Endothelial cell of umbilical vein (primary cell): ENCODE data around the gene NUDT5. TPM values are rescaled to one million over a fixed set of nuclear protein-coding genes. Genes with fewer than 3 reads are reported as not detected.
A peak's percentile ranks its signal among the peaks of the same experiment; 100 is the strongest.

ENCODE experiments used
- BruUV-seq: library from RNA; stranded (reverse); fragments of 400-500 nt; replicated peaks from 2 replicates; lab custom pipeline; 2021; lab: Mats Ljungman, UMichigan
- CTCF ChIA-PET: fragments of 300-600, 350-600 bp; sonication (Branson Sonifier 250); formaldehyde crosslinking; loops from one replicate; lab custom pipeline; 2021; ENCODE audit warnings: antibody characterized with exemption, inconsistent platforms; lab: Charles Lee
- POLR2A ChIA-PET: fragments of 300-600, 350-600 bp; sonication (Branson Sonifier 250); formaldehyde crosslinking; loops from one replicate; lab custom pipeline; 2021; ENCODE audit warnings: antibody characterized with exemption, inconsistent platforms; lab: Charles Lee
- DNase-seq: peaks from one replicate; pipeline ENCODE4 v3.0.0-alpha.2; 2011; ENCODE audit warnings: low read depth, low spot score
- FAIRE-seq: peaks from 2 replicates; lab custom pipeline; 2011; peaks lifted over from hg19 to GRCh38; lab: Jason Lieb, UNC
- H2AFZ ChIP-seq: 2 replicates; pipeline ENCODE4 v1.6.0; 2012; ENCODE audit warnings: low read depth, low read length, control low read depth, inconsistent platforms
- H3K27ac ChIP-seq: 2 replicates; pipeline ENCODE4 v1.5.1; 2011; ENCODE audit warnings: low read depth, mild to moderate bottlenecking, control low read depth, low read length, moderate library complexity; ENCODE audit not compliant: insufficient read depth
- H3K27me3 ChIP-seq, 2 experiments: 2 replicates each; pipeline versions ENCODE4 v1.6.0 to v1.6.1; 2011; ENCODE audit warnings: low read length in 2 of 2, mixed read lengths in 1 of 2; ENCODE audit not compliant: control insufficient read depth in 2 of 2, insufficient read depth in 2 of 2
- H3K36me3 ChIP-seq, 2 experiments: 2 replicates in 1 of 2; 3 replicates in 1 of 2; pipeline ENCODE4 v1.5.1; 2011; ENCODE audit warnings: low read length in 2 of 2, mild to moderate bottlenecking in 1 of 2, moderate library complexity in 1 of 2; ENCODE audit not compliant: control insufficient read depth in 2 of 2, insufficient read depth in 2 of 2; ENCODE audit errors: extremely low read depth in 1 of 2
- H3K4me1 ChIP-seq: 3 replicates; pipeline ENCODE4 v1.5.1; 2011; ENCODE audit warnings: mild to moderate bottlenecking, low read length; ENCODE audit not compliant: control insufficient read depth, insufficient read depth; ENCODE audit errors: extremely low read depth
- H3K4me2 ChIP-seq: 2 replicates; pipeline ENCODE4 v1.6.1; 2011; ENCODE audit warnings: low read length, control low read depth, mixed read lengths; ENCODE audit not compliant: insufficient read depth
- H3K4me3 ChIP-seq, 3 experiments: fragments of 200-600 bp in 1 of 3; sonication (generic), shearing (Covaris generic) in 1 of 3; replicated peaks in 1 of 3; 2 replicates each; pipeline ENCODE4 v1.5.1; 2011 to 2016; ENCODE audit warnings: control low read depth in 3 of 3, low read length in 3 of 3, mild to moderate bottlenecking in 2 of 3, inconsistent platforms in 1 of 3, low read depth in 1 of 3, moderate library complexity in 1 of 3; ENCODE audit not compliant: insufficient read depth in 1 of 3
- H3K79me2 ChIP-seq: 2 replicates; pipeline ENCODE4 v1.6.0; 2012; ENCODE audit warnings: low read length, inconsistent platforms; ENCODE audit not compliant: control insufficient read depth, insufficient read depth
- H3K9ac ChIP-seq: replicated peaks from 2 replicates; pipeline ENCODE3; 2011; ENCODE audit warnings: low read length, control low read depth; ENCODE audit not compliant: insufficient read depth; ENCODE audit errors: extremely low read depth
- H3K9me1 ChIP-seq: replicated peaks from 3 replicates; pipeline ENCODE4 v1.6.0; 2011; ENCODE audit warnings: mild to moderate bottlenecking, low read length; ENCODE audit not compliant: control insufficient read depth, insufficient read depth; ENCODE audit errors: extremely low read depth
- H3K9me3 ChIP-seq: replicated peaks from 2 replicates; pipeline ENCODE4 v1.5.1; 2012; ENCODE audit warnings: low read length, inconsistent platforms; ENCODE audit not compliant: control insufficient read depth, insufficient read depth
- H4K20me1 ChIP-seq: replicated peaks from 2 replicates; pipeline ENCODE3; 2011; ENCODE audit warnings: mild to moderate bottlenecking, low read length; ENCODE audit not compliant: control insufficient read depth, insufficient read depth; ENCODE audit errors: extremely low read depth
- CTCF ChIP-seq, 2 donors: IDR thresholded peaks; 1 replicate in 1 of 2; 2 replicates in 1 of 2; pipeline ENCODE4 v1.5.1; 2011; ENCODE audit warnings: low read length in 2 of 2, mild to moderate bottlenecking in 2 of 2, moderate library complexity in 2 of 2, control low read depth in 1 of 2, inconsistent platforms in 1 of 2, low read depth in 1 of 2; ENCODE audit not compliant: insufficient read depth in 1 of 2; ENCODE audit errors: extremely low read depth in 1 of 2
- EZH2 ChIP-seq: IDR thresholded peaks from 2 replicates; pipeline ENCODE4 v1.6.1; 2012; ENCODE audit warnings: borderline replicate concordance, low read depth, mild to moderate bottlenecking, moderate library complexity, low read length, inconsistent platforms; ENCODE audit not compliant: severe bottlenecking
- FOS ChIP-seq: IDR thresholded peaks from 2 replicates; pipeline ENCODE4 v1.6.1; 2011; ENCODE audit warnings: mild to moderate bottlenecking, low read length, moderate library complexity, borderline replicate concordance; ENCODE audit not compliant: insufficient read depth
- GATA2 ChIP-seq: IDR thresholded peaks from 2 replicates; pipeline ENCODE4 v1.7.0; 2011; ENCODE audit warnings: low read depth, mild to moderate bottlenecking, moderate library complexity, mixed read lengths, low read length; ENCODE audit not compliant: insufficient read length, insufficient read depth
- JUN ChIP-seq: IDR thresholded peaks from 2 replicates; pipeline ENCODE4 v1.6.1; 2011; ENCODE audit warnings: borderline replicate concordance, low read depth; ENCODE audit not compliant: insufficient read length, insufficient read depth
- MAX ChIP-seq: IDR thresholded peaks from 2 replicates; pipeline ENCODE4 v1.6.1; 2011; ENCODE audit not compliant: insufficient read depth, insufficient read length
- MYC ChIP-seq: IDR thresholded peaks from one replicate; pipeline ENCODE4 v1.6.1; 2011; ENCODE audit warnings: mild to moderate bottlenecking, low read depth, low read length
- POLR2A ChIP-seq: IDR thresholded peaks from 2 replicates; pipeline ENCODE4 v1.6.1; 2012; ENCODE audit warnings: low read depth, mild to moderate bottlenecking, control low read depth, low read length
- POLR2AphosphoS5 ChIP-seq: IDR thresholded peaks from 2 replicates; pipeline ENCODE4 v1.6.1; 2012; ENCODE audit warnings: low read depth, mild to moderate bottlenecking, control low read depth, low read length, moderate library complexity; ENCODE audit not compliant: insufficient read depth
- dilution Hi-C: fragments of 300-500 bp; cut with MboI; formaldehyde crosslinking; loops from one replicate; pipeline ENCODE4 v1.15.0; 2019; ENCODE audit warnings: low sequenced_read_pairs; ENCODE audit not compliant: extremely low pct_ligation_motif_present
- intact Hi-C: fragments of 100-400 bp; cut with micrococcal nuclease; formaldehyde crosslinking; loops from one replicate; pipeline ENCODE4 v1.10.0; 2022
- polyA plus RNA-seq, 4 experiments: library from polyadenylated mRNA; depleted of rRNA in 3 of 4; stranded (reverse) in 3 of 4; unstranded in 1 of 4; fragments of >200 nt; gene quantifications; 2 replicates each; pipeline versions ENCODE4 v1.2.1 to v1.2.3, GENCODE V29; 2011 to 2012; ENCODE audit warnings: missing spikeins in 1 of 4
- total RNA-seq: library from RNA; stranded (reverse); gene quantifications from 2 replicates; pipeline ENCODE4 v1.2.3, GENCODE V29; 2021

The NUDT5 gene
- total and polyA plus RNA-seq, 2 donors (not counting 3 experiments of a cell fraction or from before 2014, with no cell fraction given), result 81.8 to 87.8 TPM

- DNase-seq (peak; percentile 30), FAIRE-seq (no peak)
- no peak overlapping the region for H2AFZ ChIP-seq
- peaks cover 16% of the 10 kb centered on the region for H3K79me2 ChIP-seq
- H4K20me1 ChIP-seq, result no peaks in the 10 kb centered on the region
- TF ChIP-seq JUN (no peak), GATA2 (no peak)
- no peaks in the 10 kb centered on the region for H3K27me3 ChIP-seq
- peaks cover 6% of the 10 kb centered on the region for H3K4me1 ChIP-seq
- H3K4me3 ChIP-seq, result no peak overlapping the region
- H3K9me3 ChIP-seq, result no peaks in the 10 kb centered on the region
- ChIA-PET POLR2A (no interaction called here), CTCF (interaction anchor here (0.5 to 2.6 kb wide), 17 partner anchors 10 to 934 kb away, joined by 3 to 17 read pairs (median 4); partner anchors contain the start of genes CDC123, NUDT5 and OPTN)
- H3K36me3 ChIP-seq, result peaks cover 8 to 28% of the 10 kb centered on the region in 2 experiments
- H3K9ac ChIP-seq, result peak overlapping the region; percentile 14
- H3K9me1 ChIP-seq, result no peaks in the 10 kb centered on the region
- peak overlapping the region; percentile 23 for H3K27ac ChIP-seq
- intact Hi-C loops, result loop anchor here (1.0 kb wide), 2 partner anchors 442 to 497 kb away; no protein-coding TSS in a partner anchor
- no TSS peak for BruUV-seq
- dilution Hi-C loops, result no loop called here
- H3K4me2 ChIP-seq, result no peak overlapping the region
Measured at GRCh38 chr10:12214093-12214492, 18.4 kb upstream of the NUDT5 start.

GRCh38 chr10:12213621-12214020 is 17.9 kb upstream of the NUDT5 start:
- Histone ChIP-seq H3K4me3 (no peak overlapping the region), H3K27ac (no peak overlapping the region), H2AFZ (no peak overlapping the region), H4K20me1 (no peaks in the 10 kb centered on the region), H3K36me3 (peaks cover 9 to 30% of the 10 kb centered on the region in 2 experiments), H3K9me3 (no peaks in the 10 kb centered on the region), H3K27me3 (no peaks in the 10 kb centered on the region), H3K9ac (peak overlapping the region; percentile 14), H3K4me1 (peaks cover 6% of the 10 kb centered on the region), H3K4me2 (no peak overlapping the region), H3K79me2 (peaks cover 21% of the 10 kb centered on the region), H3K9me1 (no peaks in the 10 kb centered on the region)
- TF ChIP-seq JUN, result no peak
- no peak for TF ChIP-seq MAX
- TF ChIP-seq MYC, result no peak
- TF ChIP-seq GATA2, result no peak
- no peak for TF ChIP-seq POLR2AphosphoS5
- TF ChIP-seq EZH2, result no peak
- no peak for TF ChIP-seq POLR2A
- TF ChIP-seq FOS, result no peak
- no peak for TF ChIP-seq CTCF (IDR thresholded peaks at IDR 0.05; ENCODE audit: extremely low read depth in 1 of 2, insufficient read depth in 1 of 2, low read depth in 1 of 2, low read length in 2 of 2)
- ChIA-PET CTCF (interaction anchor here (1.1 to 2.6 kb wide), 7 partner anchors 10 to 496 kb away, joined by 3 to 17 read pairs (median 6); partner anchors contain the start of genes CDC123 and NUDT5), POLR2A (no interaction called here)
- dilution Hi-C loops (no loop called here), intact Hi-C loops (loop anchor here (1.0 kb wide), 2 partner anchors 443 to 498 kb away; no protein-coding TSS in a partner anchor)
- DNase-seq (no peak), FAIRE-seq (no peak)
- BruUV-seq, result no TSS peak
